ENCODE data around the gene DRC7. TPM values are rescaled to one million over a fixed set of nuclear protein-coding genes. Genes with fewer than 3 reads are reported as not detected.
A peak's percentile ranks its signal among the peaks of the same experiment; 100 is the strongest.

Gene DRC7
- total and polyA plus RNA-seq, 9 of the 15 experiments (the other 6 are each of a cell fraction or from before 2014, with no cell fraction given) = 0.04 to 0.33 (median 0.12) TPM; not detected in 3

- no peaks in the 10 kb centered on the region for H3K27me3 ChIP-seq (ENCODE audit: control insufficient read depth in 2 of 2, insufficient read depth in 2 of 2, low read length in 2 of 2)
- peaks cover 0 to 64% of the 10 kb centered on the region in 2 experiments; a peak in 3 of 5 replicates for H3K4me1 ChIP-seq (replicated peaks in 1 of 2; ENCODE audit: control insufficient read depth in 2 of 2, insufficient read depth in 2 of 2, low read length in 2 of 2)
- no peak overlapping the region for H2AFZ ChIP-seq (ENCODE audit: low read depth, low read length)
- no TSS peak for BruUV-seq (replicated peaks)
- peaks cover 83% of the 10 kb centered on the region; the same call in 2 of the 3 replicates for H3K36me3 ChIP-seq (ENCODE audit: control insufficient read depth, insufficient read depth, low read length)
- DNase-seq (ENCODE audit: extremely low read depth in 1 of 4, low spot score in 3 of 4) (no peak), FAIRE-seq (no peak), ATAC-seq (peak; percentile 9)
- no peak overlapping the region for H3K4me2 ChIP-seq (ENCODE audit: insufficient read depth, low read length)
- intact Hi-C loops (cut with micrococcal nuclease) = loop anchor here (1.0 to 2.0 kb wide), 2 partner anchors 107 to 244 kb away; partner anchors contain the start of genes USB1 and ZNF319
- 70% methylated on average over 14 of the region's 15 CpGs for WGBS (ENCODE audit: insufficient coverage, low coverage, missing lambda C conversion rate)
- H4K20me1 ChIP-seq (replicated peaks; ENCODE audit: control insufficient read depth, insufficient read depth, low read length) = peaks cover 4% of the 10 kb centered on the region
- ChIA-PET CTCF (ENCODE audit: low intra/inter-chr PET ratio) (interaction anchor here (0.7 to 1.7 kb wide), 5 partner anchors 106 to 244 kb away, joined by 4 to 7 read pairs (median 5); partner anchors contain the start of genes USB1 and ZNF319), POLR2A (interaction anchor here (0.6 to 1.4 kb wide), 4 partner anchors 11 to 82 kb away, joined by 3 to 5 read pairs (median 4); partner anchors contain the start of gene KATNB1)
- H3K9ac ChIP-seq (ENCODE audit: insufficient read depth in 1 of 2, low read depth in 2 of 2, low read length in 2 of 2) = 0 out of 4 replicates have a peak overlapping the region, but pooled peaks of 1 of the 2 experiments have one; percentile 28
- H3K9me3 ChIP-seq (replicated peaks; ENCODE audit: control insufficient read depth, insufficient read depth, low read depth, low read length) = no peaks in the 10 kb centered on the region
- no peaks in the 10 kb centered on the region for H3K9me1 ChIP-seq (ENCODE audit: control insufficient read depth, insufficient read depth, low read length)
- no peaks in the 10 kb centered on the region for H3K79me2 ChIP-seq (ENCODE audit: control insufficient read depth, insufficient read depth, low read length)
- in situ Hi-C loops (cut with MboI) = loop anchor here (10.0 kb wide), 1 partner anchor 248 kb away; the partner anchor contains the start of genes USB1 and ZNF319
- no peak overlapping the region for H3K27ac ChIP-seq (ENCODE audit: extremely low read depth, low read depth, low read length)
- no peak overlapping the region for H3K4me3 ChIP-seq
- TF ChIP-seq ZBTB7A (IDR thresholded peaks at IDR 0.05; ENCODE audit: borderline replicate concordance, control insufficient read depth, low read depth, low read length) (no peak), L3MBTL2 (IDR thresholded peaks at IDR 0.05) (no peak), DACH1 (IDR thresholded peaks at IDR 0.05; ENCODE audit: partially characterized antibody) (no peak), SMAD2 (IDR thresholded peaks at IDR 0.05; ENCODE audit: low read depth, low read length) (no peak), BRD9 (IDR thresholded peaks at IDR 0.05; ENCODE audit: low read depth, partially characterized antibody) (no peak), SIN3A (IDR thresholded peaks at IDR 0.05; ENCODE audit: borderline replicate concordance in 2 of 2, control insufficient read depth in 1 of 2, low read depth in 2 of 2, low read length in 2 of 2) (no peak), CBFB (CRISPR knock-in tag; IDR thresholded peaks at IDR 0.05) (0 out of 2 replicates have a peak, but pooled peaks have one; percentile 41), RBM22 (IDR thresholded peaks at IDR 0.05; ENCODE audit: low read depth, low read length, poor library complexity, severe bottlenecking) (no peak), HNRNPL (IDR thresholded peaks at IDR 0.05; ENCODE audit: low read depth, low read length) (no peak), POLR2G (IDR thresholded peaks at IDR 0.05; ENCODE audit: low read depth, low read length) (peak; percentile 63), STAT5B (CRISPR knock-in tag; IDR thresholded peaks at IDR 0.05) (no peak), ZMIZ1 (IDR thresholded peaks at IDR 0.05; ENCODE audit: low read depth in 2 of 2, low read length in 2 of 2) (no peak), U2AF1 (optimal IDR thresholded peaks at IDR 0.05; ENCODE audit: low read depth, low read length) (no peak), E2F4 (CRISPR knock-in tag; IDR thresholded peaks at IDR 0.05; ENCODE audit: low read depth) (no peak), RBFOX2 (IDR thresholded peaks at IDR 0.05; ENCODE audit: low read depth, low read length) (peak; percentile 10; the same call in 1 of the 2 replicates)
These were observed 62.1 kb downstream of the DRC7 start for GRCh38 chr16:57756424-57757325.
